Measurements from ENCODE around the gene LDLRAP1.

The LDLRAP1 gene

DNA sequence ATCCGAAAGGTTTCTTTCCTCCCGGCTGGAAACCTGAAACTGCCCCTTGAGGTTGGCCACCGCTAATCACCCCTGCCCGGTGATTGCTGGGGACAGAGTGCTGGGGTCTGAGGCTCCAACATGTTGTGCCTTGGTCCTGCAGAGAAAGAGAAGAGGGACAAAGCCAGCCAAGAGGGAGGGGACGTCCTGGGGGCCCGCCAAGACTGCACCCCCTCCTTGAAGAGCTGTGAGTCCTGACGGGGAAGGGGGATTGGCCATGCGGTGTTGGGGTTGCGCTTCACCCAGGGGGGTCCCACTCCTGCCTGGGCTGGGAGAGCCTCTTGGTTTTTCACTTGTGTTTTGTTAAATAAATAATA is 19.5 kb downstream of the LDLRAP1 start:
- no peak for DNase-seq (ENCODE audit: low read depth)

DNA sequence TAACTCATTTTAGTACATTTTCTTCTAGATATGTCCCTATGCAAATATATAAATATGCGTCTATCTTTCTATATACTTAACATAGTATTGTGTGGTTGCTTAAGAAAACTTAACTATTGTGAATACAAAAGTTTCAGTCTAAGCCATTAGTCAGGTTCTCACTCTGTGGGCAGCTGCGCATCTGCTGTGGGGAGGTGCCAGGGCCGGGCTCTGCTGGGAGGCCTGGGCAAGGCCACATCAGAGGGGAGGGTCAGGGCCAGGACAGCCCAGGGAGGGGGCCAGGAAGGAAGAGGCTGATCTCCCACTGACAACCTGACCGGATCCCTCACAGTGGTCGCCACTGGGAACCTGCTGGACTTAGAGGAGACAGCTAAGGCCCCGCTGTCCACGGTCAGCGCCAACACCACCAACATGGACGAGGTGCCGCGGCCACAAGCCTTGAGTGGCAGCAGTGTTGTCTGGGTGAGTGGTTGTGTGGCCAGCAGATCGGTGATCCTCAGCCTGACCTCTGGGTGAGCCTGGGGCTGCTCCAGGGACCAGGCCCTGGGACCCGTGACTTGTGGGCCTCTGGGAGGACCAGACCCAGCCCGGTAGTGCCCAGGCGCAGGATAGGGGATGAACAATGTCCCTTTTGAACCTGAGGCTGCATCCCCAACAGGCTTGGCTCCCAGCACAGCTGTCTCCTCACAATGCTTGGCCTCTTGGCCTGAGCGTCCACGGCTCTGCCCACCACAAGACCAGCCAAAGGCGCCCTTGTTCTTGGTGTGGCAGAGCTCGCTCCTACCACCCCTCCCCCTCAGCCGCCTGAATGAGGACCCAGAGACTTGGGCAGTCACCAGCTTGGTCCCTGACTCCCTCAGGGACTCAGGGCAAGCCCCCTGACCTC is 20.2 kb downstream of the LDLRAP1 start:
- no peak for DNase-seq (ENCODE audit: low read depth)

DNA sequence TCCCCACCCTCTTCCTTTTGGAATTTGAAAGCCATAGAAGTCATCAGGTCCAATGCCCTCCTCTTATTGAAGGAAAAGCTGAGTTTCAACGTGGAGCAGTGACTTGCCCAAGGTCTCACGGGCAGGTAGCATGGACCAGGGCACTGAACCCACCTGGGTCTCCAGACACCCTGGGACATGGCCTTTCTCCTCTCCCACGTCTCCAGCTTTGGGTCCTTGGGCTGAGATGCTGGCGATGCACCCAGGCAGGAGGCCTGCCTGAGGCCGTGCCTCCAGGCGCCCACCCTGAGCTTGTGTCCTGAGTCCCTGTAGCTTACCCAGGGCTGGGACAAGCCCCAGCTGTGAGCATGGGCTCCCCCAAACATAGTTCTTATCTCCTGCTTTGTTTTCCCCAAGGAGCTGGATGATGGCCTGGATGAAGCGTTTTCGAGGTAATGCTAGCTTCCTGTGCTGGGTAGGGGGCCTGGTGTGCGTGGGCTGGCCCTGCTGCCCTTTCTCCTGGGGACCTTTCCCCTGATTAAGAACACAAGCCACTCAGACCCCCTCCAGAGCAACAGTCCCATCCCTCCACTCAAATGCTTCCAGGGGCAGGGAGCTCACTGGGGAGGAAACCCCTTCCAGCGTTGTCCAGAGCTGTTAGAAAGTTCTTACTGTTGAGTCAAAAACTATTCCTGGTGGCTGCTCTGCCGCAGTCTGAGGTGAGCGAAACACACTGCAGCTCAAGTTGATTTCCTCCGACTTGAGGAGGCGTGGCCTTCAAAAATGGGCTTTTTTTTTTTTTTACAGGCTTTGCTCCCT is 21.6 kb downstream of the LDLRAP1 start:
- DNase-seq (ENCODE audit: low read depth) = no peak

DNA sequence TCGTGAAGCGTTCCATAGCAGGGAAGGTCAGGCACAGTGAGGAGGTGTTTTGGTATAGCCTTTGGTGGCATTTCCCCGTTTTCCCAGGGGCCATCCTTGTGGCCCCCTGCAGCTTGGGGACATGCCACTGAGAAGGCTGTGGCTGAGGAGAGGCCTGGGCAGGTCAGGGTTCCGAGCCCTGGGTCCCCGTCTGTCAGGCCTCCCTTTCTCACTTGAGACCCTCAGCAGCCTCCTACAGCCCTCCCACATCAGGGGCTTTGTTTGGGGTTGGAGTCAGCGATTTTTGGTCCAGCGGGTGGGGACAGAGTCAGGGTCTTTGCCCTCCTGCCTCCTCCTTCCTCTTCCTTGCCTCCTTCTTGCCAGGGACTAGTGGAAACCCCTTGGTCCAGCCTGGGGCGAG is 22.2 kb downstream of the LDLRAP1 start:
- DNase-seq (ENCODE audit: low read depth) = no peak

DNA sequence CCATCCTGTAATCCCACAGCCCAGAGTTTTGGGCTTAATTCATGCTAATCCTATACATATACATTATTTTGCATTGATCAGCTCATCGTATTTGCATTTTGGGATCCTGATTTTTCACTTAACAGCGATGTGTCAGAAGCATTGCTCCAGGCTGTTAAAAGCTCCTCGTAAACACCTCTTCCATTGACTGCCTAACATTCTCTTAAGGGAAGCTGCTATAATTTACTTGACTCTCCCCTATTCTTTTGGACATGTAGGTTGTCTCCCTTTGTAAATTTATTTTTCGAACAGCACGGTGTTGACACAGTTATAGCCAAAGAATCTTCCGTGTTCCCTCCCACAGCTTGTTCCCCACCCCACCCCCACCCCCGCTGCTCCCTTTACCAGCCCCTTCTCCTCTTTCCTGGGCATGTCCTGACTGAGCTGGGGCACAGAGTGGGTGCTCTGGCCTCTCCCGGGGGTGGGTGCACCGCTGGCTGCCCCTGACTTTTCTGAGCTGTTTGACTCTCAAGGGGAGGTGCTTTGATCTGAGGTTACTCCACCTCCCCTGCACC is 22.8 kb downstream of the LDLRAP1 start:
- DNase-seq (ENCODE audit: low read depth) = no peak

DNA sequence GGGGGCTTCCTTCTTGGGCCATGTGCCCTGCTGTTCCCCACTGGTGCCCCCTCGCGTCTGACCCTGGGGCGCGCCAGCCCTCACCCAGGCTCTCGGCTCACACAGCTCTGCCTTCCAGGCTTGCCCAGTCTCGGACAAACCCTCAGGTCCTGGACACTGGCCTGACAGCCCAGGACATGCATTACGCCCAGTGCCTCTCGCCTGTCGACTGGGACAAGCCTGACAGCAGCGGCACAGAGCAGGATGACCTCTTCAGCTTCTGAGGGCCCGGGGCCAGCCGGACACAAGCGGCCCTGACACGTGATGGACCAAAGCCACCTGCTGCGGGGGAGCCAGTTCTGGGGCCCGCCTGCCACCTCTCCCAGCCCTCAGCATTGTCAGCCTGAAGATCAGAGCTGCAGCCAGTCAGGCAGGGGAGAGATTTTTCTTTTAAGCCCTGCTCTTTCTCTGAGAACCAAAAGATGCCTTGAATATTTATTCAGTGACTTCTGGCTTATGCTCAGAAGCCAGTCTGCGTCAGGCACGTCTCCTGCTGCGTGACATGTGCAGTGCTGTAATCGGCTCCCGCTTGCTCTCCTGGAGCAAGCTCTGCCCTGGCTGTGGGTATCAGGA is 23.4 kb downstream of the LDLRAP1 start:
- no peak for DNase-seq (ENCODE audit: low read depth)

DNA sequence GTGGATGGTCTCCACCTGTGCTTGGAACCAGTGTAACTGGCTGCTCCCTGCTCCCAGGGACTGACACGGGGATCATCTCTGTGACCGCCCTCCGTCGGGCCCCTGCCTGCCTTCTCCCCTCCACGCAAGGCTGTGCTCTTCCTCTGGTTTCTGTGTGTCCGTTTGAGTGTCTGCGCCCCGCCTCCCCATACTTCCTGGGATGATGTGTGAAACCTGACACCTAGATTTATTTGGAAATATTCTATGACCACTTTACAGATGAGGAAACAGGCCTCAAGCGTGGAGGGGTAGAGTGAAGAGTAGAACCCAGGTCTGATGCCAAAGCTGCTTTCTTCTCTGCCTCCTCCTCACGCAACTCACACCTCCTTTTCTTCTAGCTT is 24.3 kb downstream of the LDLRAP1 start:
- no peak for DNase-seq (ENCODE audit: low read depth)

DNA sequence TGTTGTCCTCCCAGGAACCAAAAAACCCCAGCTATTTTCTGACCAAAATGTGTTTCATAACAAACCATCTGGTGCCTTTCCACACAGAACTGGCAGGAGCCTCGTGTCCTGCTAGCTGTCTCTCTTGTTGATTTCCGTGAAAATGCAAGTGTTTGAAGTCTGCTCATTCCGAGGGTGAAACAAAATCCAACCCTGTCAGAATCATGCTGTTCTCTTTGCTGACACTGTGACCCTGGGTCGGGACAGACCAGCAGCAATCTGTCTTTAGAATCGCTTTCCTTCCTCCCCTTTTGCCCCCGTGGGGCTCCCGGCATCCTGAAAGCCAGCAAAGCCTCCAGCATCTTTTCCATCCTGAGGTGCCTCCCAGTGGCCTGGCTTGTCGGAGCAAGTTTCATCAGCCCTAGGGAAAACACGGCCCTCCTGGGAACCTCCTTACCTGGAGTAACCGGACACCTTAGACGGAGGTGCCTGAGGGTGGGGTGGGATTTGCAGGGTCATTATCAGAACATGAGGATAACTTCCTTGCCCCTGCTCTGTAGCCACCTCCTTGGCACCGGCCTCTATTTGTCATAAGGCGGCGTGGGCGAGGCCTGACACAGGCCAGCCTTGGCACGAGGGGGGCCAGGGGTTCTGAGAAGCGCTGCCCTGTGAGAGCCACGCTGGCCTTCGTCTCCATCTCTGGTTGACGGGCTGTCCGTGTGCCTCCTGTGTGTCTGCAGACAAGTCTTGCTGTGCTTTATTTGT is 24.9 kb downstream of the LDLRAP1 start:
- no peak for DNase-seq (ENCODE audit: low read depth)

DNA sequence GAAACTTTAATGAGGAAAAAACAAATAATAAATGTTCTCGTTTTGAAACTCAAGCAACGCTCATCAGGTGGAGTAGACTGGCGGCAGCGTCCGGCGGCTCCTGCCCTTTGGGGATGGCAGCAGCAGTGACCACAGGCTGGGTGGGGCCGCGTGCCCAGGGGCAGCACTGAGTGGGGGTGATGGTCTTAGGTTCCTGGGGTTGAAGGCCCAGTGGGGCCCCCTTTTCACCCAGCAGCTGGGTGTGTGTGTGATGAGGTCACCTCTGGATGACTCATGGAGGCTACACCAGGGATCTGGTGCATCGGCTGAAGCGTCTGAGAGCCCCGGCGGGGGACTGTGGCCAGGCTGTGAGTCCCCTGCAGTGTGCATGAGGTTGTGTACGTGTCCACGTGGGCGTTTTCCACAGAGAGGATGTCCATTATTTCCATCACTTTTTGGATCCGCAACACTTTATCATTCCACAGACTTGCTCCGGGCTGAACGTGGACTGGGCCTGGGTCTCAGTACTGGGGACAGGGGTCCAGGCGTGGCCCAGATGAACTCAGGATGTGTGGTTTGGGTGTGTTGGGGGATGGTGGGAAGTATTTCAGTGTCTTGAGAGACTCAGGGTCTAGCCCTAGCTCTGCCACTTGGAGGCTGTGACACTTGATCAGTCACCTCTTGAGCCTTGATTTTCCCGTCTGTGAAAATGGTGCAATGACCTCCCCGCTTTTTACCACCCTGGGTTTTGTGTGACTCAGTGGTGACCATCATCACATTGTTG is 25.6 kb downstream of the LDLRAP1 start:
- DNase-seq (ENCODE audit: low read depth) = no peak

DNA sequence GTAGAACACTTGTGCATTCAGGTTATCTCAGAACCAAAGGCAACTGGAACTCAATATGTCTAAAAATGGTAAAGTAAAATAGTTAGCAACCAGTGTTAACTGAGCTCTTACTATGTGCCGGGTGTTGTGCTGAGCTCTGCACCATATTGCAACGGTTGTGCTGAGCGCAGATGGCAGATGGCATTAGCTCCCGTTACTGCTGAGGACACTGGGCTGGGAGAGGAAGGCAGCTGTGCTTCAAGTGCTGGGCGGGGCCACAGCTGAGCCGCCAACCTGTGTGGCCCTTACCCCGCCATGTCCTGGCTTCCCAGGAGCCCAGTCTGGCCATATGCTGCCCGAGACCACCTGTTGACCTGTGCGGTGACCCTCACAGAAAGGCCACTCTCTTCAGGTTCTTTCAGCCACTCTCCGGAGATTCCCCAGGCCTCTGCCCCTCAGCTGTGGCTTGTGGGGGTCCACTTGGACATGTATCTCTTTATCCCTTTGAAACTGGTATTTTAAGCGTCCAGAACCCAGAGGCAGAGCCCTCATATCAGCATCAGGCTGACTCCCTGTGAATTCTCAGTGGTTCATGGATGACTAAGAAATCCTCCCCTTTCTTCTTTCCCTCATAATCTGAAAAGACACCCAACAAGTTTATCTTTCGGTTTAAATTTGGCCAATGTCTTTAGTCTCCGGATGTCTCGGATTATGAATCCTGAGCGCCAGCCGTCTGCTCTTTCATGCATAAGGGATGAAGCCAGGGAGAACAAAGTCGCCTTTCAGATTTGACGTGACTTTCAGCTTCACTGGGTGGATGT is 26.4 kb downstream of the LDLRAP1 start:
- no peak for DNase-seq (ENCODE audit: low read depth)

DNA sequence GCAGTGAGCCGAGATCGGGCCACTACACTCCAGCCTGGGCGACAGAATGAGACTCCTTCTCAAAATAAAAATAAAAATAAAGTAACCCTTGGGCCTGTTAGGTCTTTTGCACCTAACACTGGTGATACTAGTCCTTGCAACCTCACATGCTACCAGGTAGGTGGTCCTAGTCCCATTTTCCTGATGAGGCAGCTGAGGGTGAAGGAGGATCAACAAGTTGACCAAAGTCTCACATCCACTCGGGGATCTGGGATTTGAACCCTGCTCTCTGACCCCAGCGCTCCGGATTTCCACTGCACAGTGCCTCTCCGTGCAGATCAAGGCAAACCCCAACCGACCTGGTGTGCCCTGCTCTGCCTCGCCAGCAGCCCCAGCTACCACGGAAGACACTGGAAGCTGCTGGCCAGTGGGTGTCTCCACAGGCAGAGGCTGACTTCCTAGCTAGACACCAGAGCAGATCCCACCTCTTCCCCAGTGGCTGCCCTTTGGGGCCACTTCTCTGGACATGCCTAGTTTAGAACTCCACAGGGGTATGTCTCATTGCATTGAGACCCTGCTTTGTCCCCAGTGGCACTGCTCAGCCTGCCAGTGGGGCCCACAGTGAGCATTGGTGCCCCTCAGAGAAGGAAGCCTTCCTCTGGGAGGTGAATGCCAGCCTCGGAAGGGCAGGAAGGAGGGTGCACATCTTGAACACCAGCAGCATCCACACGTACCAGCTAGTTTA is 27.6 kb downstream of the LDLRAP1 start:
- DNase-seq (ENCODE audit: low read depth) = no peak

DNA sequence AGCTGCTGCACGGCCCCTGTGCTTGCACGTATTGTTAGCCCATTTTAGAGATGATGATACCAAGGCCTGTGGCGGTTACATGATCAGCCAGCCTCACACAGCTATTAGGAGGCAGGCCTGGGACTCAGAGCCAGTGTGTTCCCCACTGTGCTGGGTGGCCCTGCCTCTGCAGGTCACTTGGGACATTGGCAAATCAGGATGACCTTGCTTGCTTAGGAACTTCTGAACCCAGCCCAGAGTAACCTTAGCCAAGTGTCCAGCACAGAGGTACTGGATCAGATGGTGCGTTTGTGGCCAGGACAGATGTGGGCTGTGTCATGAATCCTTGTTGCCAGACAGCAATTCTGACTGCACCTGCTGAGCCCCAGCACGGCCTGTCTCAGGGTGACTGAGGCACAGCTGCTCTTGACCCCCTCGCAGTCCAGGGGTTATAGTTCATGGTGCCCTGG is 28.1 kb downstream of the LDLRAP1 start:
- no peak for DNase-seq (ENCODE audit: low read depth)

DNA sequence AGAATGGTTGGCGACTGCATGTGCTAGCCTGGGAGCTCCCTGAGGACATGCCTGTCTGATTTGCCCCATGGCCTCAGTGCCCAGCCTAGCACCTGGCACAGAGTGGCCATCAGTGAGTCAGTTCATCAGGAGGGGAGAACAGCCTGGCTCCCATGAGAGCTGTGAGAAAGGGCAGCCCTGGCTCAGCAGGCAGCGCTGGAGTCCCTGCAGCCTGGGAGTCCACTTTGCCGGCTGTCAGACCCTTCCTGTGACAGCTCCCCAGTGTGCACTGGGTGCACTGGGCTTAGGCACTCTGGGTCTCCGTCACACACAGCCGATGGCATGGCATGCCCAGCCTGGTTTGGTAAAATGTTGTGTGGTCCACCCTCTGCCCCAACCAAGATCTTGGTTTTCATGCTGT is 28.7 kb downstream of the LDLRAP1 start:
- no peak for DNase-seq (ENCODE audit: low read depth)

DNA sequence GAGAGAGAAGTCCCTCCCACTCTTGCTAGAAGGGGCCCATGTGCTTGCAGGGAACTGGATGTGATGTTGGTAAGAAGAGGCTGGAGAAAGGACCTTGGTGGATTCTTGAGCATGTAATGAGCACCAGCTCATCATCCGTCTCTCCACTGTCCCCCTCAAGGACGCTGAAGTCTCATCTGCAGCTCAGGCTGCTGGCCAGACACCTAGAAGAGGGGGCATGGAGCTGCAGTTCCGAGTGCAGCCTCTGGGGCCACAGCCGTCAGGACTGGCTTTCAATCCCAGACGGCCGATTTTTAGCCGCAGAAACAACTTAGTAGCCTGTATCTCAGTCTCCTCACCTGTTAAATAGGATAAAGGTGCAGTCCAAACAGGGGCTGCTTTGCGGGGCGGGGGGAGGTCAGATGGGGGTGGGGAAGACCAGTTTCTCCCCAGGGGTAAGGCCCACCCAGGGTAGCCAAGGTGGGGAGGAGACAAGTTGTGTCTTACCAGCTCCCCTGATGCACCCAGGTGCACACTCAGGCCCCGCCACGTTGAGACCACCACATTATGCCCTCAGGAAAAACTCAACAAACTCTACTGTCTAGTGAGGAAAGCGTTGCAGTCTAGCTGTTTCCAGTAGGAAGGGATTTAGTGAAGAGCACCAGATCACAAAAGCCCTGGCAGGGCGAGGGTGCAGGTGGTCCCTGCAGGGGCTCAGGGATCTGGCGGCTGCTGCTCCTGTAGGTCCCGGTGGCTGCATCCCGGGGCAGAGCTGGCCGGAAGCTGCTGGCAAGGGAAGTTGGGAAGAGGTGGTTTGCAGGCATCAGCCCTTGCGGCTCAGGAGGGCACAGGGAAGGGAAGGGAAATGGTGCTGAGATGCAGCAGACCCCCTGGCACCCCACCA is 29.5 kb downstream of the LDLRAP1 start:
- DNase-seq (ENCODE audit: low read depth) = peak; percentile 15

DNA sequence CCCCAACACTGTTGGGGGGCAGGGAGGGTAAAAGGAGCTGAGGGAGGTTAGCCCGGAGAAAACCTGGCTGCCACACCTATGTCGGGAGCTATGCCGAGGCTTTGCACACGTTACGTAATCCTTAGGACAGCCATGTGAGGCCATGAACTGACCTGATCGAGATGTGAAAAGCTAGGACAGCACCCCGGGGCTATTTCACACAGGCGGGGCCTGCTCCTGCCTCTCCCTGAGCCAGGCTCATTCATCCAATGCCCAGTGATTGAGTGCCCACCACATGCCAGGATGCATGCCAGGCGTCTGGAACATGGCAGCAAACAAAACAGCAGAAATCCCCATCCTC is 30.2 kb downstream of the LDLRAP1 start:
- no peak for DNase-seq (ENCODE audit: low read depth)

DNA sequence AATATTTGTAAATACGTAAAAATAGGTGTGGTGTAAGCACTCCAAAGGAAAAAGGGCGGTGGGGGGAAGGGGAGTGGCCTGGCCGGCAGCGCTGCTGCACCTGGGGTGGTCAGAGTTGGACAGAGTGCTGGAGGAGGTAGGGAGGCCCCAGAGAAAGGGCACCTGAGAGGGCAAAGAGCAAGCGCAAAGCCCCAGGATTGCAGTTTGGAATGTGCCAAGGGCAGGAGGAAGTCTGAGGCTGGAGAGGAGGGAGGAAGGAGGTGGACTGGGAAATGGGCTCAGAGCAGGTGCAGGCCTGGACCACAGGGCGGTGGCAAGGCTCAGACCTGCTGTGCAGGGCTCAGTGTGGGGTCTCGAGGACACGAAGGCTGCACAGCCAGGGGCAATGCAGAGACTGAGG is 30.6 kb downstream of the LDLRAP1 start:
- DNase-seq (ENCODE audit: low read depth) = no peak

DNA sequence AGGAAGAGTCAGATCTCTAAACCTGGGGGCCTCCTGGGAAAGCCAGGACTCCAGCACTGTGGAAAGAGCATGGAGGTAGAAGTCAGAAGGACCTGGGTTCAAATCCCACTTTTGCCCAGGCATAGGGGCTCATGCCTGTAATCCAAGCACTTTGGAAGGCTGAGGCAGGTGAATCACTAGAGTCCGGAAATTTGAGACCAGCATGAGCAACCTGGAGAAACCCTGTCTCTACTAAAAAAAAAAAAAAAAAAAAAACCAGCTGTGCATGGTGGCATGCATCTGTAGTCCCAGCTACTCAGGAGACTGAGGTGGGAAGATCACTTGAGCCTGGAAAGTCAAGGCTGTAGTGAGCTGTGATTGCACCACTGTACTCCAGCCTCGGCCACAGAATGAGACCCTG is 31.8 kb downstream of the LDLRAP1 start:
- DNase-seq (ENCODE audit: low read depth) = no peak

DNA sequence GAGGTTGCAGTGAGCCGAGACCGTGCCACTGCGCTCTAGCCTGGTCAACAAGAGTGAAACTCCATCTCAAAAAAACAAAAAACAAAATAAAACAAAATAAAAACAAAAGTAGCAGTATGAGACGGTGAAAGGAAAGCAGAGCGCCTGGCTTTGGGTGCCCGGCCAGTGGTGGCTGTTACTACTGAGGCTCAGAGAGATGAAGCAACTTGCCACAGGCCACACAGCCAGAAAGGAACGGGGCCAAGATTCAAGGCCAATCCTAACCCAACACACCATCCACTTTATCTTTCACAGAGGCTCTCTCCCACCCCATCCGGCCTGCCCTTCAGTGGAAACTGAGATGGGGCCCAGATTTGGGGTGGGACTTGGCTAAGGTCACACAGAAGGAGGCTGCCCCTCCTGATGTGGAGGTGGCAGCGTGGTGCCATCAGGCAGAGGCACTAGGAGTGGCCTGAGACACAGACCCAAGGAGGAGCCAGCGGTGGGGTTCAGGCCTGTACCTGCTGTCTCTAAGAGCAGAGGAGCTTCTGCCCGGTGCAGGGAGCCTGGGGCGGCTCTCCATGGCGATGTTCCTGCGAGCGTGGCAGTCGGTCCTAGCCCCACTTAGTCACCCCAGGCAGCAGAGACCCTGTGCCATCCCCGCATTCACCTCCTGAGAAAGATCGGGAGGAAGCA is 33.2 kb downstream of the LDLRAP1 start:
- no peak for DNase-seq (ENCODE audit: low read depth)

Data from stimulated activated CD8-positive, alpha-beta memory T cell treated with anti-CD3 and anti-CD28 coated beads, Interleukin-12 subunit alpha, Interleukin-12 subunit beta, amount 100 ng/mL, for 4 hours (primary cell).